Measurements from ENCODE around the gene GSE1. TPM values are rescaled to one million over a fixed set of nuclear protein-coding genes. Genes with fewer than 3 reads are reported as not detected.

Gene GSE1
- total and polyA plus RNA-seq, 9 of the 15 experiments (the other 6 are each of a cell fraction or from before 2014, with no cell fraction given): 12.2 to 244 (median 57.9) TPM

DNA sequence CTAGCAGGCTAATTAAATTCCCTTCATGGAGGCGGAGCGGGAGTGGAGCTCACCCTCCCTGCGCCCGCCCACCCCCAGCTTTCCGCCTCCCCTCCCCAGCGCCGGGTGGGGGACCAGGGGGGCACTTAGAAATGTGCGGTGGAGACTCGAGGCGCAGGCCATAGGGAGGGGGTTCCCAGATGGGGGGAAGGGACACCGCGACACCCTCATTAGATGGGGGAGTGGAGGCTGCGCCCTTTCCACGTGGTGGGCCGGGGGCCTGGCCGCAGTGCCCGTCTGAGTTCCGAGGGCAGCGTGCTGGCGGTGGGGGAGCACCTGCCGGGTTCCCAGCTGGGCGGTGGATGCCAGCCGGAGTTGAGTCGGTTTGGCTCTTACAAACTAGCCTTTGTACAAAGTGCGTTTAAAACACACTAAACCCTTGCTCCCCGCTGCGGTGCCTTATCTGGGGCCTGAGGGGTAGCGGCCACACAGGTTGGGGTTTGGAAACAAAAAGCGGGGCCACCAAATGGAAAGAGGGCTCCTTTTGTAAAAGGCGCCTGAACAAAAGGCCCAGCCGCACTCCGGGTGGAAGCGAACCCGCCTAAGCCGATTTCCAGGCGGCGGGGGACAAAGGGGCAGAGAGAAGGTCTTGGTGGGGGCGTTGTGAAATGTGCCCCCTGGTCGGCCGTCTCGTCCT is 1.4 kb downstream of the GSE1 start (continued):
- no peak for TF ChIP-seq ZBTB7A (IDR thresholded peaks at IDR 0.05; ENCODE audit: borderline replicate concordance, control insufficient read depth, low read depth, low read length)
- TF ChIP-seq RBFOX2 (IDR thresholded peaks at IDR 0.05; ENCODE audit: low read depth, low read length): peak; percentile 71

DNA sequence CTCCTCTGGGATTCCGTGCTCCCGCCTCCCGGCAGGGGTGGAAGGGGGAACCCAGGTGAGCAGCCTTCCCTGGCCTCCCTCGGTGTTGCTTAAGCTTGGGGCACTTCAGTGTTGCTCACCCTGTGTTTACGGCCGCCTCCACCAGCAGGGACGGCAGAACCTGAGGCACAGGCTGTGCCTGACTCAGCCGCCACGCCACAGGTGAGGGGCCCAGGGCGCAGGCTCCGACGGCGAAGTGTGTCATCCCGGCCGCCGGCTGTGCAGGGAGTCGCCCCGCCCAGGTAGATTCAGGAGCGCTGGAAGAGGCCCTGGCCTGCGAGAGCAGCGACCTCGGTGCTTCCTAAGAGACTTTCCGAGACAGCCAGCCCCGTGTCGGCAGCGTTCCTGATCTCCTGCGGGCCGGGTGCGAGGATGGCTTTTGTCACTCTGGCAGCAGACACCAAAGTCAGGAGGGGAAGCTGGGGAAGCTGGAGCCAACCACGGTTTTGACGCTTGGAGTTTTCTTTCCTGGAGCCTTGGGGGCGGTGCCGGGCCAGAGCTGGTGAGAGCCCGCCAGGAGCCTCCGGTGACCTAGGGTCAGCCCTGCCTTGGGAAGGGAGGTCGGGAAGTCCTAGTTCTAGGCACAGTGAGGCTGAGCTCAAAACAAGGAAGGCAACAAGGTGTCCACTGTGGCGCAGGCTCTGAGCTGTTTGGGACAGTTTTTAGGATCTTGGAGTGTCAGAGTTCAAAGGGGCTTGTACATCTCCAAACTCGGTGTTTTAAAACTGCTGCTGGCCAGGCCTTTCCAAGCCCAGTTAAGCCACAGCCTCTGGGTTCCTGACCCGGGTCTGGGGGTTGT is 2.1 kb downstream of the GSE1 start:
- H2AFZ ChIP-seq (ENCODE audit: low read depth, low read length): no peak overlapping the region
- H4K20me1 ChIP-seq (replicated peaks; ENCODE audit: control insufficient read depth, insufficient read depth, low read length): peaks cover 63% of the 10 kb centered on the region
- POLR2A ChIA-PET: interaction anchor here (0.6 to 2.3 kb wide), 14 partner anchors 9 to 341 kb away, joined by 3 to 15 read pairs (median 4); no protein-coding TSS in a partner anchor
- H3K36me3 ChIP-seq (ENCODE audit: control insufficient read depth, insufficient read depth, low read length): peaks cover 50% of the 10 kb centered on the region
- no peaks in the 10 kb centered on the region for H3K9me3 ChIP-seq (replicated peaks; ENCODE audit: control insufficient read depth, insufficient read depth, low read depth, low read length)
- peak overlapping the region; percentile 99 for H3K27ac ChIP-seq (ENCODE audit: extremely low read depth, low read depth, low read length)
- TSS peak; percentile 50 for BruUV-seq (replicated peaks)
- CTCF ChIA-PET (ENCODE audit: low intra/inter-chr PET ratio): interaction anchor here (0.7 to 1.0 kb wide), 2 partner anchors 153 to 195 kb away, joined by 3 to 4 read pairs; no protein-coding TSS in a partner anchor
- peaks cover 26% of the 10 kb centered on the region for H3K9me1 ChIP-seq (ENCODE audit: control insufficient read depth, insufficient read depth, low read length)
- intact Hi-C loops (cut with micrococcal nuclease): loop anchor here (10.0 kb wide), 1 partner anchor 310 kb away; no protein-coding TSS in a partner anchor
- no peak for FAIRE-seq
- H3K4me3 ChIP-seq: peak overlapping the region; percentile 85
- in situ Hi-C loops (cut with MboI): no loop called here
- peaks cover 54 to 89% of the 10 kb centered on the region in 2 experiments for H3K4me1 ChIP-seq (replicated peaks in 1 of 2; ENCODE audit: control insufficient read depth in 2 of 2, insufficient read depth in 2 of 2, low read length in 2 of 2)
- H3K79me2 ChIP-seq (ENCODE audit: control insufficient read depth, insufficient read depth, low read length): peaks cover 93% of the 10 kb centered on the region
- peak overlapping the region; percentile 85 for H3K4me2 ChIP-seq (ENCODE audit: insufficient read depth, low read length)
- peak overlapping the region; percentile 91 to 98 for H3K9ac ChIP-seq (ENCODE audit: insufficient read depth in 1 of 2, low read depth in 2 of 2, low read length in 2 of 2)
- ATAC-seq: peak; percentile 1
- no peaks in the 10 kb centered on the region for H3K27me3 ChIP-seq (ENCODE audit: control insufficient read depth in 2 of 2, insufficient read depth in 2 of 2, low read length in 2 of 2)
- 1% methylated on average over 38 of the region's 39 CpGs for WGBS (ENCODE audit: insufficient coverage, low coverage, missing lambda C conversion rate)
- peak in 1 of 4 experiments; percentile 68 for DNase-seq (ENCODE audit: extremely low read depth in 1 of 4, low spot score in 3 of 4)
- TF ChIP-seq, protein P1, sequence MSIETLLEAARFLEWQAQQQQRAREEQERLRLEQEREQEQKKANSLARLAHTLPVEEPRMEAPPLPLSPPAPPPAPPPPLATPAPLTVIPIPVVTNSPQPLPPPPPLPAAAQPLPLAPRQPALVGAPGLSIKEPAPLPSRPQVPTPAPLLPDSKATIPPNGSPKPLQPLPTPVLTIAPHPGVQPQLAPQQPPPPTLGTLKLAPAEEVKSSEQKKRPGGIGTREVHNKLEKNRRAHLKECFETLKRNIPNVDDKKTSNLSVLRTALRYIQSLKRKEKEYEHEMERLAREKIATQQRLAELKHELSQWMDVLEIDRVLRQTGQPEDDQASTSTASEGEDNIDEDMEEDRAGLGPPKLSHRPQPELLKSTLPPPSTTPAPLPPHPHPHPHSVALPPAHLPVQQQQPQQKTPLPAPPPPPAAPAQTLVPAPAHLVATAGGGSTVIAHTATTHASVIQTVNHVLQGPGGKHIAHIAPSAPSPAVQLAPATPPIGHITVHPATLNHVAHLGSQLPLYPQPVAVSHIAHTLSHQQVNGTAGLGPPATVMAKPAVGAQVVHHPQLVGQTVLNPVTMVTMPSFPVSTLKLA (conservative IDR thresholded peaks at IDR 0.05): peak in 1 of 2 experiments; percentile 19; a peak in 2 of 4 replicates
- TF ChIP-seq HMGN3 (IDR thresholded peaks at IDR 0.05; ENCODE audit: borderline replicate concordance, extremely low read depth, insufficient read length, low read depth, low read length): peak; percentile 52
- peak; percentile 49 for TF ChIP-seq TAF1 (IDR thresholded peaks at IDR 0.05; ENCODE audit: control insufficient read depth, extremely low read depth, insufficient read depth, low read length, severe bottlenecking)
- TF ChIP-seq FIP1L1 (IDR thresholded peaks at IDR 0.05; ENCODE audit: low read depth, low read length, poor library complexity, severe bottlenecking): peak; percentile 64
- TF ChIP-seq, protein P2, sequence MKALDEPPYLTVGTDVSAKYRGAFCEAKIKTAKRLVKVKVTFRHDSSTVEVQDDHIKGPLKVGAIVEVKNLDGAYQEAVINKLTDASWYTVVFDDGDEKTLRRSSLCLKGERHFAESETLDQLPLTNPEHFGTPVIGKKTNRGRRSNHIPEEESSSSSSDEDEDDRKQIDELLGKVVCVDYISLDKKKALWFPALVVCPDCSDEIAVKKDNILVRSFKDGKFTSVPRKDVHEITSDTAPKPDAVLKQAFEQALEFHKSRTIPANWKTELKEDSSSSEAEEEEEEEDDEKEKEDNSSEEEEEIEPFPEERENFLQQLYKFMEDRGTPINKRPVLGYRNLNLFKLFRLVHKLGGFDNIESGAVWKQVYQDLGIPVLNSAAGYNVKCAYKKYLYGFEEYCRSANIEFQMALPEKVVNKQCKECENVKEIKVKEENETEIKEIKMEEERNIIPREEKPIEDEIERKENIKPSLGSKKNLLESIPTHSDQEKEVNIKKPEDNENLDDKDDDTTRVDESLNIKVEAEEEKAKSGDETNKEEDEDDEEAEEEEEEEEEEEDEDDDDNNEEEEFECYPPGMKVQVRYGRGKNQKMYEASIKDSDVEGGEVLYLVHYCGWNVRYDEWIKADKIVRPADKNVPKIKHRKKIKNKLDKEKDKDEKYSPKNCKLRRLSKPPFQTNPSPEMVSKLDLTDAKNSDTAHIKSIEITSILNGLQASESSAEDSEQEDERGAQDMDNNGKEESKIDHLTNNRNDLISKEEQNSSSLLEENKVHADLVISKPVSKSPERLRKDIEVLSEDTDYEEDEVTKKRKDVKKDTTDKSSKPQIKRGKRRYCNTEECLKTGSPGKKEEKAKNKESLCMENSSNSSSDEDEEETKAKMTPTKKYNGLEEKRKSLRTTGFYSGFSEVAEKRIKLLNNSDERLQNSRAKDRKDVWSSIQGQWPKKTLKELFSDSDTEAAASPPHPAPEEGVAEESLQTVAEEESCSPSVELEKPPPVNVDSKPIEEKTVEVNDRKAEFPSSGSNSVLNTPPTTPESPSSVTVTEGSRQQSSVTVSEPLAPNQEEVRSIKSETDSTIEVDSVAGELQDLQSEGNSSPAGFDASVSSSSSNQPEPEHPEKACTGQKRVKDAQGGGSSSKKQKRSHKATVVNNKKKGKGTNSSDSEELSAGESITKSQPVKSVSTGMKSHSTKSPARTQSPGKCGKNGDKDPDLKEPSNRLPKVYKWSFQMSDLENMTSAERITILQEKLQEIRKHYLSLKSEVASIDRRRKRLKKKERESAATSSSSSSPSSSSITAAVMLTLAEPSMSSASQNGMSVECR (CRISPR knock-in tag; IDR thresholded peaks at IDR 0.05): peak; percentile 57; the same call in 1 of the 2 replicates
- TF ChIP-seq, protein P3, sequence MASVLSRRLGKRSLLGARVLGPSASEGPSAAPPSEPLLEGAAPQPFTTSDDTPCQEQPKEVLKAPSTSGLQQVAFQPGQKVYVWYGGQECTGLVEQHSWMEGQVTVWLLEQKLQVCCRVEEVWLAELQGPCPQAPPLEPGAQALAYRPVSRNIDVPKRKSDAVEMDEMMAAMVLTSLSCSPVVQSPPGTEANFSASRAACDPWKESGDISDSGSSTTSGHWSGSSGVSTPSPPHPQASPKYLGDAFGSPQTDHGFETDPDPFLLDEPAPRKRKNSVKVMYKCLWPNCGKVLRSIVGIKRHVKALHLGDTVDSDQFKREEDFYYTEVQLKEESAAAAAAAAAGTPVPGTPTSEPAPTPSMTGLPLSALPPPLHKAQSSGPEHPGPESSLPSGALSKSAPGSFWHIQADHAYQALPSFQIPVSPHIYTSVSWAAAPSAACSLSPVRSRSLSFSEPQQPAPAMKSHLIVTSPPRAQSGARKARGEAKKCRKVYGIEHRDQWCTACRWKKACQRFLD (CRISPR knock-in tag; IDR thresholded peaks at IDR 0.05): peak; percentile 42; the same call in 1 of the 2 replicates
